ENCODE measurements around the gene RPS6KA4. TPM values are rescaled to one million over a fixed set of nuclear protein-coding genes. Genes with fewer than 3 reads are reported as not detected.
A peak's percentile ranks its signal among the peaks of the same experiment; 100 is the strongest.

Gene RPS6KA4
- total and polyA plus RNA-seq, 2 of the 13 experiments (the other 11 are each of a cell fraction or from before 2014, with no cell fraction given) = 8.9 to 14.2 TPM

DNA sequence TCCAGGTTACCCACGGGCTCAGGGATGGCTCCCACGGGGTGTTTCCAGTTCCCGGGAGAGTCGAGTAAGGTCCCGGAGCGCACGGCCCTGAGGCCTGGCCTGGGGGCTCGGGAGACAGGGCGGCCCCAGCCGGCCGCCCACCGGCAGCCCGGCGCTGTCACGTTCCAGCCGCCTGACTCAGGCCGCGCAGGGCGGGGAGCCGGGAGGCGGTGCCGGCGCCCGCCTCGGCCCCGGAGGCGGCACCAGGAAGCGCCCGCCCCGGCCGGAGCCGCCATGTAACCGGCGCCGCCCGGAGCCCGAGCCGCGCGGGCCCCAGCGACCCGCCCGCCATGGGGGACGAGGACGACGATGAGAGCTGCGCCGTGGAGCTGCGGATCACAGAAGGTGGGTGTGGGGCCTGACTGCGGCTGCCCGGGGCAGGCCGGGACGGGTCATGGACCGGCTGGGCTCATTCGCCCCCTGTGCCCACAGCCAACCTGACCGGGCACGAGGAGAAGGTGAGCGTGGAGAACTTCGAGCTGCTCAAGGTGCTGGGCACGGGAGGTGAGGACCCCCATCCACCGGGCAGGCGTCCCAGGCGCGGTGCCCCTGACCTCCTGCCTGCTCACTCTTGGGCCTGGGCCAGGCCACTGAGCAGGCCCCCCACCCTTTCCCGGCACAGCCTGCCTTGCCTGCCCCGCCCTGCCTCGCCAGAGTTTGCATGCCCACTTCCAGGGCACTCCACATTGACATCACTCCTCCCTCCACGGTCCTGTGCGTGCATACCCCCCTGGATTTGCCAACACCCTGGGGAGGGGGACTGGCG, at the start of gene RPS6KA4 (continued):
- TF ChIP-seq, protein P1, sequence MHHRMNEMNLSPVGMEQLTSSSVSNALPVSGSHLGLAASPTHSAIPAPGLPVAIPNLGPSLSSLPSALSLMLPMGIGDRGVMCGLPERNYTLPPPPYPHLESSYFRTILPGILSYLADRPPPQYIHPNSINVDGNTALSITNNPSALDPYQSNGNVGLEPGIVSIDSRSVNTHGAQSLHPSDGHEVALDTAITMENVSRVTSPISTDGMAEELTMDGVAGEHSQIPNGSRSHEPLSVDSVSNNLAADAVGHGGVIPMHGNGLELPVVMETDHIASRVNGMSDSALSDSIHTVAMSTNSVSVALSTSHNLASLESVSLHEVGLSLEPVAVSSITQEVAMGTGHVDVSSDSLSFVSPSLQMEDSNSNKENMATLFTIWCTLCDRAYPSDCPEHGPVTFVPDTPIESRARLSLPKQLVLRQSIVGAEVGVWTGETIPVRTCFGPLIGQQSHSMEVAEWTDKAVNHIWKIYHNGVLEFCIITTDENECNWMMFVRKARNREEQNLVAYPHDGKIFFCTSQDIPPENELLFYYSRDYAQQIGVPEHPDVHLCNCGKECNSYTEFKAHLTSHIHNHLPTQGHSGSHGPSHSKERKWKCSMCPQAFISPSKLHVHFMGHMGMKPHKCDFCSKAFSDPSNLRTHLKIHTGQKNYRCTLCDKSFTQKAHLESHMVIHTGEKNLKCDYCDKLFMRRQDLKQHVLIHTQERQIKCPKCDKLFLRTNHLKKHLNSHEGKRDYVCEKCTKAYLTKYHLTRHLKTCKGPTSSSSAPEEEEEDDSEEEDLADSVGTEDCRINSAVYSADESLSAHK (CRISPR knock-in tag; IDR thresholded peaks at IDR 0.05; ENCODE audit: borderline replicate concordance) = no peak
- peak; percentile 20 for TF ChIP-seq ZNF687 (CRISPR knock-in tag; IDR thresholded peaks at IDR 0.05)
- no peak for TF ChIP-seq LBX2 (CRISPR knock-in tag; IDR thresholded peaks at IDR 0.05; ENCODE audit: borderline replicate concordance)
- no peak for TF ChIP-seq IRF2 (CRISPR knock-in tag; IDR thresholded peaks at IDR 0.05)
- no peak for TF ChIP-seq ZNF329 (CRISPR knock-in tag; IDR thresholded peaks at IDR 0.05; ENCODE audit: low read depth)
- no peak for TF ChIP-seq SRSF9 (IDR thresholded peaks at IDR 0.05; ENCODE audit: borderline replicate concordance, insufficient read depth, low read depth, low read length, poor library complexity, severe bottlenecking)
- no peak for TF ChIP-seq HOXA5 (CRISPR knock-in tag; IDR thresholded peaks at IDR 0.05)
- no peak for TF ChIP-seq ZFP1 (CRISPR knock-in tag; IDR thresholded peaks at IDR 0.05)
- no peak; the same call in 1 of the 2 replicates for TF ChIP-seq RELA (CRISPR knock-in tag; IDR thresholded peaks at IDR 0.05)
- TF ChIP-seq ZNF644 (CRISPR knock-in tag; IDR thresholded peaks at IDR 0.05; ENCODE audit: low read depth) = no peak
- TF ChIP-seq MED8 (CRISPR knock-in tag; IDR thresholded peaks at IDR 0.05; ENCODE audit: insufficient replicate concordance) = no peak
- TF ChIP-seq, protein P2, sequence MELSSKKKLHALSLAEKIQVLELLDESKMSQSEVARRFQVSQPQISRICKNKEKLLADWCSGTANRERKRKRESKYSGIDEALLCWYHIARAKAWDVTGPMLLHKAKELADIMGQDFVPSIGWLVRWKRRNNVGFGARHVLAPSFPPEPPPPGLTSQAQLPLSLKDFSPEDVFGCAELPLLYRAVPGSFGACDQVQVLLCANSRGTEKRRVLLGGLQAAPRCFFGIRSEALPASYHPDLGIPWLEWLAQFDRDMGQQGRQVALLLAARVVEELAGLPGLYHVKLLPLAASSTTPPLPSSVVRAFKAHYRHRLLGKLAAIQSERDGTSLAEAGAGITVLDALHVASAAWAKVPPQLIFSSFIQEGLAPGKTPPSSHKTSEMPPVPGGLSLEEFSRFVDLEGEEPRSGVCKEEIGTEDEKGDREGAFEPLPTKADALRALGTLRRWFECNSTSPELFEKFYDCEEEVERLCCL (CRISPR knock-in tag; IDR thresholded peaks at IDR 0.05; ENCODE audit: borderline replicate concordance) = no peak
- TF ChIP-seq DNMT3B (CRISPR knock-in tag; conservative IDR thresholded peaks at IDR 0.05) = no peak
- no peak for TF ChIP-seq ZNF710 (CRISPR knock-in tag; IDR thresholded peaks at IDR 0.05; ENCODE audit: borderline replicate concordance)
- TF ChIP-seq SRSF1 (optimal IDR thresholded peaks at IDR 0.05; ENCODE audit: low read depth, low read length) = no peak
- no peak for TF ChIP-seq ZNF234 (CRISPR knock-in tag; conservative IDR thresholded peaks at IDR 0.05)
- no peak for TF ChIP-seq ELF4 (CRISPR knock-in tag; IDR thresholded peaks at IDR 0.05; ENCODE audit: borderline replicate concordance)
- no peak for TF ChIP-seq PLRG1 (conservative IDR thresholded peaks at IDR 0.05)
